WERI-Rb-1 (cell line): ENCODE results near the gene PAX2.
A peak's percentile ranks its signal among the peaks of the same experiment; 100 is the strongest.

Source experiments
- DNase-seq: peaks from one replicate; pipeline ENCODE4 v3.0.0-alpha.2; 2020
- H3K27ac ChIP-seq: fragments of 250-450 bp; sonication (Bioruptor Pico); 2 replicates; pipeline ENCODE4 v1.5.1; 2020; ENCODE audit warnings: mild to moderate bottlenecking, moderate library complexity
- H3K27me3 ChIP-seq: fragments of 250-450 bp; sonication (Bioruptor Pico); 2 replicates; pipeline ENCODE4 v1.5.1; 2021; ENCODE audit warnings: mild to moderate bottlenecking, low read depth, moderate library complexity; ENCODE audit not compliant: insufficient read depth, severe bottlenecking
- H3K36me3 ChIP-seq: fragments of 250-450 bp; sonication (Bioruptor Pico); 2 replicates; pipeline ENCODE4 v1.5.1; 2020; ENCODE audit warnings: mild to moderate bottlenecking, moderate library complexity
- H3K4me3 ChIP-seq: 2 replicates; pipeline ENCODE4 v1.5.1; 2011; ENCODE audit warnings: low read depth, mild to moderate bottlenecking, control low read depth, low read length
- H3K9me3 ChIP-seq: fragments of 250-450 bp; sonication (Bioruptor Pico); 2 replicates; pipeline ENCODE4 v1.5.1; 2021; ENCODE audit warnings: mild to moderate bottlenecking, moderate library complexity; ENCODE audit not compliant: severe bottlenecking
- TF ChIP-seq, protein P1 (sequence below): IDR thresholded peaks from 2 replicates; pipeline ENCODE4 v1.5.1; 2011; ENCODE audit warnings: low read depth, mild to moderate bottlenecking, control low read depth, inconsistent platforms, low read length

PAX2 gene

DNA sequence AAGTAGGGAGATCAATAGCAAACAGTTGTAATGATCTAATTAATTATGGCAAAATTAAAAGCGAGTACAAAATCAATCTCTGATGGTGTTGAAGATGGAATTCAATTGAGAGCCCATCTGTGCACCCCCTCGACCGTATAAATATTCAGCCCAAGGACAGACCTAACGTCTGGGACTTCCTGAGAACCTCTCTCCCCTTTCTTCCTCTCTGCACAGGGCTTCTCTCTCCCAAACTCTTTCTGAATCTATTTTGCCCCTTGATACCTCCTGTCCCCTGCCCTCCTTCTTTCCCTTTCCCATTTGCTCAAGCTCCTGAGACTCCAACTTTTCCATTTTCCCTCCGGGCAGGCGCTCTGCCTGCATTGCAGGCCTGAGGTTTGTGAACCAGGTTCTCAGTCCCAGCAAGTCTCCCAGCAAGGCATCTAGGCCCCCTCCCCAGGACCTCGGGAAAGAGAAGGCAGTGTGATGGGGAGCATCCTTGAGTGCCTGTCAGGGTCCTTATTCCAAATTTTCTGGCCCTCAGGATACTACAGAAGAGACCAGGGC is 8.5 kb upstream of the PAX2 start:
- TF ChIP-seq, protein P1, sequence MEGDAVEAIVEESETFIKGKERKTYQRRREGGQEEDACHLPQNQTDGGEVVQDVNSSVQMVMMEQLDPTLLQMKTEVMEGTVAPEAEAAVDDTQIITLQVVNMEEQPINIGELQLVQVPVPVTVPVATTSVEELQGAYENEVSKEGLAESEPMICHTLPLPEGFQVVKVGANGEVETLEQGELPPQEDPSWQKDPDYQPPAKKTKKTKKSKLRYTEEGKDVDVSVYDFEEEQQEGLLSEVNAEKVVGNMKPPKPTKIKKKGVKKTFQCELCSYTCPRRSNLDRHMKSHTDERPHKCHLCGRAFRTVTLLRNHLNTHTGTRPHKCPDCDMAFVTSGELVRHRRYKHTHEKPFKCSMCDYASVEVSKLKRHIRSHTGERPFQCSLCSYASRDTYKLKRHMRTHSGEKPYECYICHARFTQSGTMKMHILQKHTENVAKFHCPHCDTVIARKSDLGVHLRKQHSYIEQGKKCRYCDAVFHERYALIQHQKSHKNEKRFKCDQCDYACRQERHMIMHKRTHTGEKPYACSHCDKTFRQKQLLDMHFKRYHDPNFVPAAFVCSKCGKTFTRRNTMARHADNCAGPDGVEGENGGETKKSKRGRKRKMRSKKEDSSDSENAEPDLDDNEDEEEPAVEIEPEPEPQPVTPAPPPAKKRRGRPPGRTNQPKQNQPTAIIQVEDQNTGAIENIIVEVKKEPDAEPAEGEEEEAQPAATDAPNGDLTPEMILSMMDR: no peak
- peaks cover 99% of the 10 kb centered on the region for H3K27me3 ChIP-seq
- H3K36me3 ChIP-seq: no peaks in the 10 kb centered on the region
- no peak overlapping the region for H3K27ac ChIP-seq
- DNase-seq: no peak
- H3K9me3 ChIP-seq: no peaks in the 10 kb centered on the region
- H3K4me3 ChIP-seq: no peak overlapping the region

DNA sequence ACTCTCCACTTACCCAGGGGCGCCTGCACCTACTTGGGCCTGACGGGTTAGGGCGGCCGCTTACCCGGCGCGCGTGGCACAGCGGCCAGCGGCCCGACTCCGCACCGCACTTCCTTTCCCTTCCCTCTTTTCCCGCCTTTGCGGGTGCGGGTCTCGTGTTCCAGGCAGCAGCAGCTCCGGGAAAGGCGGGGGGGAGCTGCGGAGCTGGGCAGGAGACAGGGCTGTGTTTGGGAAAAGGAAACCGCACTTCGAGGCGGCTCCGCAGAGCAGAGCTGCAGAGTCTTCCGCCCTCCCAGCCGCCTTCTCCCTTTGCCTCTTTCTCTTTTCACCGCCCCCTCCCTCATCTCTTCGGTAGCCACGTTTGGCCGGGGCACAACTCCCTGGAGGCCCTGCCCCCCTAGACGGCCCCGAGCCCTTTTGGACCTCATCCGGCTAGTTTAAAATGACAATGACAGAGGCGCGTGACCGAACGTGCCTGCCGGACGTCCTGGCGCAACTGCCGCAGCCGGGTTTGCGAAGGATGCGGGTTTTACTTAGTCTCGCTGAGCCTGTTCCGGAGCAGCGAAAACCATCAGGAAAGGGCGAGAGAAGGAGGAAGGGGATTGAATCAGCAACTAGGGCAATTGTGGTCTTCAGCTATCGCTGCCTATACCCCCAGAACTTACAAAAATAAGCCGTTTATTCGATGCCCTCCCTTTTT is 7.9 kb upstream of the PAX2 start:
- Histone ChIP-seq H3K27me3 (peaks cover 99% of the 10 kb centered on the region), H3K4me3 (no peak overlapping the region), H3K9me3 (no peaks in the 10 kb centered on the region), H3K36me3 (no peaks in the 10 kb centered on the region), H3K27ac (no peak overlapping the region)
- DNase-seq: no peak
- TF ChIP-seq, protein P1: no peak

DNA sequence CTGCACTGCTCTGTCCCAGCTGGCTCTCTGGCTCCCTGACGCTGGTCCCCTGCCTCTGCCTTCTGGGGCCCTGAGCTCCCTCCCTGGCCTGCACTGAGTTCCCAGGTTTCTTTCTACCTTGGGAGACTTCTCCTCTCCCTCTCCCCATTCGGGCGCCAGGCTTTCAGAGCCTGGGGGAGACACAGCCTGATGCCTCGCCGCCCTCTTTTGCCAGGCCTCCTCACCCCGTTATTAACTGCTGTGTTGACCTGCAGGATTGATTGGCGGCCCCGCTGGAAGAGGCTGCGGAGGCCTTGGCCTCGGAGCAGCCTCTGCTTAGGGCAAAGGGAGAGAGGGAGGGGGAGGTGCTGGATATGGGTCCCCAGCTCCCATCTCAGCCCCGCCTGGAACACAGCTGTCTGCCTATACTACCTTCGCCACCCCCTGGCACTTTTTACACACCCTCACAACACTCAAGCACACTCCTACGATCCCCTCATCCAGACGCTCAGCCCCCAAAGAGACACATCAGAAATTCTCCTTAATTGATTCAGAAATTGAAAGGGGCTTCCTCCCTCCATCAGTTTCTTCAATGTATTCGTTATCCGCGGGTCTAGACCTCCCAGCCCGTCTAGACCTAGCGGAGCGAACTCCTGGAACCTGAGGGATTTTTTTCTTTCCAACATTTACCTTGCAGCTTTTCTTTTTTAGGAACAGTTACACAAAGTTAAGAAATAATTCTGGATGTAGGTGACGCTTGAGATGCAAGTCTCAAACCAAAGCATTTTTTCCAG is 7.1 kb upstream of the PAX2 start:
- Histone ChIP-seq H3K36me3 (no peaks in the 10 kb centered on the region), H3K27ac (no peak overlapping the region), H3K9me3 (no peaks in the 10 kb centered on the region), H3K4me3 (no peak overlapping the region), H3K27me3 (peaks cover 99% of the 10 kb centered on the region)
- TF ChIP-seq, protein P1: no peak
- DNase-seq: no peak

DNA sequence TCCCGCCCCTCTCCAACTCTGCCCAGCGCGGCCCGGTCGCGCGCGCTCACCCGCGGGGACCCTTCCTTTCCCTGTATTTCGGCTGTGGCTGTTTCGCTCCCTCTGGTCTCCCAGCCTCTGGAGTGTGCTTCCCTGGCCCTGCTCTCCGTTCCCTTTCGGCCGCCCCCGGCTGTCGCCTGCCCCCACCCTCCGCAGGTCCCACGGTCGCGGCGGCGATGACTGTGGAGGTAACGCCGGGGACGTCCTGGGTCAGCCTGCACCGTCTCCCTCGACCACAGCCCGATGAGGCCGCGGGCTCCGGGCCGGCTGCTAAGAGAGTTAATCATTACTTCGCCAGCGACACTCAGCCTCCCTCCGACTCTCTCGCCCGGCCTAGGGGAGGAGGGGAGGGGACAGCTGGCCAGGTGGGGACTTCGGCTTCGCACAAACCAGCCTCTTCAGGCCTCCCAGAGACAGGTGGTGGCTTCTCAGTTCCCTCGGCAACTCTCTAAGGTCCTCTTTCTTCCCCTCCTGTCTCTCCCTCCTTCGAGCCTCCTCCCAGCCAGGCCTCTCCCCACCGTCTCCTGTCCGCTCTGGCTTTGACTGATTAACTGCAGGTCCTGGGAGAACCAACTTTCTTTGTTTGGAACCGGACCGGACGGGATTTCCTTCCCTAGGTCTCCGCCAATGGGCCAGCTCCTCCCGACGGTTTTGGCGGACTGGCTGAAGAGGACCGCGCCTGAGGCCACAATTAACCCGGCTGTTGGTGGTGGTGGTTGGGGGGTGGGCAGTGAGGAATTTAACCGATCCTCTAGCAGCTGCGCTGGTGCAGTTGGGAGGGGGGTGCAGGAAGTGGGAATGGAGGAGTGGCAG is 5.6 kb upstream of the PAX2 start:
- Histone ChIP-seq H3K27me3 (peaks cover 99% of the 10 kb centered on the region), H3K4me3 (no peak overlapping the region), H3K9me3 (no peaks in the 10 kb centered on the region), H3K36me3 (no peaks in the 10 kb centered on the region), H3K27ac (no peak overlapping the region)
- peak; percentile 42 for DNase-seq
- TF ChIP-seq, protein P1: no peak

DNA sequence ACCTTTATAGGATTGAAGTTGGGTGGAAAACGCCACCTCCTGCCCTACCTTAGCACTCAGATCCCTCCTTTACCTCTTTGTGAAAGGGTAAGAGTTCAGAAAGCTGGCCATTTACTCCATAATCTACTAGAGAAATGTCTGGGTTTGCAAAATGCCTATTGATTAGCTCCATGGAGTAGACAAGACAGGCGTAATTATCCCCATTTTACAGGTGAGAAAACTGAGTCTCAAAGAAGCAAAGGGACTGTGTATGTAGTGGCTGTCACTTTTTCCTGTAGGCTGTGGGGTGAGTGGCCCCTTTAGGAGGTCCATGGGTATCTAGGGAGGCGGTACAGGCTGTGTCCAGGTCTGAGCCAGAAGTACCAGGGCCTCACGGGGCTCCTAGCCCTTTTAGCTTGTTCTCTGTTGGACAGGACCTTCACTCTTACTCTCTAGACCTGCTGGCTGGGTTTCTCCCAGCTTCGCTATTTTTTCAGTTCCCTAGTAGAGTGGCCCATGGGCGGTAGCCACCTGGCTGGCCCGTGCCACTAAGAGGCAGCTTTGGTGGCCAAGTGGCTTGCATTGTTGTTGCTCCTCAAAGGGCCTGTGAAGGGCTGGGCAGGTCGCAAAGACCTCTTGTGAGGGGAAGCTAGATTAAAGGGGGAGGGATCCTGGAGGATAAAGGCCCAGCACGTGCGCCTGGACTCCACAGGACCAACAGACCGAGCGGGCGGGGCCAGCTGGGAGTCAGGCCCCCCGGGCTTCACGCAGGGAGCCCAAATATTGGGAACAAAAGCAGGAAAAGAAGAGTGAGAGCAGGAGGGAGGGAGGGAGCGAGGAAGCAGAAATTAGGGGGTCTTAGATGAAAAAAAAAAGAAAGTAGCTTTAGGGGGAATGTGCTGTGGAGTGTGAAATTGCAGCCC is 4.7 kb upstream of the PAX2 start:
- Histone ChIP-seq H3K36me3 (no peaks in the 10 kb centered on the region), H3K27ac (no peak overlapping the region), H3K27me3 (peaks cover 95% of the 10 kb centered on the region), H3K4me3 (no peak overlapping the region), H3K9me3 (no peaks in the 10 kb centered on the region)
- no peak for DNase-seq
- TF ChIP-seq, protein P1: no peak
